ENCODE results near the gene CBFA2T2.
"Not testable (repeated sequence)": the region's sequence is repeated elsewhere in the genome, so short reads cannot be mapped to it uniquely, and the experiment has no call there.

The CBFA2T2 gene

DNA sequence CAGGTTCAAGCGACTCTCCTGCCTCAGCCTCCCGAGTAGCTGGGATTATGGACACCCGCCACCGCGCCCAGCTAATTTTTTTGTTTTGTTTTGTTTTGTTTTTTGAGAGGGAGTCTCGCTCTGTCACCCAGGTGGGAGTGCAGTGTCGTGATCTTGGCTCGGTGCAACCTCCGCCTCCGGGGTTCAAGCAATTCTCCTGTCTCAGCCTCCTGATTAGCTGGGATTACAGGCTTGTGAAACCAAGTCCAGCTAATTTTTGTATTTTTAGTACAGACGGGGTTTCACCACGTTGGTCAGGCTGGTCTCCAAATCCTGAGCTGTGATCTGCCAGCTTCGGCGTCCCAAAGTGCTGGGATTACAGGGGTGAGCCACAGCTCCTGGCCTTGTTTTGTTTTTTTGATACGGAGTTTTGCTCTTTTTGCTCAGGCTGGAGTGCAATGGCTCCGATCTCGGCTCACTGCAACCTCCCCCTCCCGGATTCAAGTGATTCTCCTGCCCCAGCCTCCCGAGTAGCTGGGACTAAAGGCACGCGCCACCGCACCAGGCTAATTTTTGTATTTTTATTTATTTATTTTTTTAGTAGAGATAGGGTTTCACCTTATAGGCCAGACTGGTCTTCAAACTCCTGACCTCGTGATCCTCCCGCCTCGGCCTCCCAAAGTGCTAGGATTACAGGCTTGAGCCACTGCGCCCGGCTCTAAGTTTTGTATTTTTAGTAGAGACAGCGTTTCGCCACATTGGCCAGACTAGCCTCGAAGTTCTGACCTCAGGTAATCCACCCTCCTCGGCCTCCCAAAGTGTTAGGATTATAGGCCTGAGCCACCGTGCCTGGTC, 1.0 kb upstream of the CBFA2T2 start:
- H3K9me3 ChIP-seq (ENCODE audit: control insufficient read depth, low read length); H3K4me1 ChIP-seq (ENCODE audit: control insufficient read depth, insufficient read depth, low read length, poor library complexity, severe bottlenecking); H3K36me3 ChIP-seq (ENCODE audit: control insufficient read depth, insufficient read depth, low read length); H3K27ac ChIP-seq (ENCODE audit: low read depth, low read length, severe bottlenecking): not testable (repeated sequence)
- 94 to 96% methylated on average over 22 to 25 of the region's 32 CpGs for WGBS, 2 experiments (ENCODE audit: insufficient coverage in 2 of 2)
- H3K4me3 ChIP-seq (ENCODE audit: extremely low read depth, insufficient read depth, low read length, poor library complexity, severe bottlenecking) = peak overlapping the region; percentile 41

- Histone ChIP-seq H3K36me3 (ENCODE audit: control insufficient read depth, insufficient read depth, low read length) (peaks cover 3% of the 10 kb centered on the region), H3K27ac (ENCODE audit: low read depth, low read length, severe bottlenecking) (peak overlapping the region; percentile 78)
- WGBS, 2 experiments (ENCODE audit: insufficient coverage in 2 of 2) = 5 to 11% methylated on average over 25 to 27 of the region's 36 CpGs
Observed at GRCh38 chr20:33489495-33490022, 337 bp upstream of the CBFA2T2 start.

GRCh38 chr20:33490934-33491656, 1.2 kb downstream of the CBFA2T2 start:
- H3K4me1 ChIP-seq (ENCODE audit: control insufficient read depth, insufficient read depth, low read length, poor library complexity, severe bottlenecking) = peaks cover 5% of the 10 kb centered on the region
- peak overlapping the region; percentile 84 for H3K4me3 ChIP-seq (ENCODE audit: extremely low read depth, insufficient read depth, low read length, poor library complexity, severe bottlenecking)
- WGBS, 2 experiments (ENCODE audit: insufficient coverage in 2 of 2) = 88 to 91% methylated on average over 3 to 7 of the region's 8 CpGs
- H3K27ac ChIP-seq (ENCODE audit: low read depth, low read length, severe bottlenecking) = no peak overlapping the region
- peaks cover 3% of the 10 kb centered on the region for H3K36me3 ChIP-seq (ENCODE audit: control insufficient read depth, insufficient read depth, low read length)
- H3K9me3 ChIP-seq (ENCODE audit: control insufficient read depth, low read length) = no peaks in the 10 kb centered on the region

More at GRCh38 chr20:33489495-33490022, 337 bp upstream of the CBFA2T2 start:
- Histone ChIP-seq H3K4me3 (ENCODE audit: extremely low read depth, insufficient read depth, low read length, poor library complexity, severe bottlenecking) (peak overlapping the region; percentile 41), H3K4me1 (ENCODE audit: control insufficient read depth, insufficient read depth, low read length, poor library complexity, severe bottlenecking) (peaks cover 5% of the 10 kb centered on the region), H3K9me3 (ENCODE audit: control insufficient read depth, low read length) (no peaks in the 10 kb centered on the region)

DNA sequence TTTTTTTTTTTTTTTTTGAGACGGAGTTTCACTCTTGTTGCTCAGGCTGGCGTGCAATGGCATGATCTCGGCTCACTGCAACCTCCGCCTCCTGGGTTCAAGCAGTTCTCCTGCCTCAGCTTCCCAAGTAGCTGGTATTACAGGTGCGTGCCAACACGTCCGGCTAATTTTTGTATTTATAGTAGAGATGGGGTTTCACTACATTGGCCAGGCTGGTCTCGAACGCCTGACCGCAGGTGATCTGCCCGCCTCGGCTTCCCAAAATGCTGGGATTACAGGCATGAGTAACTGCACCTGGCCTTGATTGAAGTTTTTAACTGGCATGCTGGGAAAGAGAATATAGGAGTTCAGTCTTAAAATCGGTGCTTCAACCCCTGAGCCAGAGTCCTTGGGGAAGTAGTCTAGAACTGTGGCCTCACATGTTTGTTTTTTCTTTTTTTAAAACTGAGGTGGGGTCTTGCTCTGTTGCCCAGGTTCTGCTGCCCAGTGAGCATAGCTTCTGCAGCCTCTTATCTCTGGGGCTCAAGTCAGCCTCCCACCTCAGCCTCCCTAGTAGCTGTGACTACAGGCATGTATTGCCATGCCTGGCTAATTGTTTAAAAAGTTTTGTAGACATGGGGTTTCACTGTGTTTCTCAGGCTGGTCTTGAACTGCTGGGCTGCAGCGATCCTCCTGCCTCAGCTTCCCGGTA, 3.3 kb downstream of the CBFA2T2 start:
- 95 to 98% methylated on average over 11 to 13 of the region's 15 CpGs for WGBS, 2 experiments (ENCODE audit: insufficient coverage in 2 of 2)
- peaks cover 5% of the 10 kb centered on the region for H3K4me1 ChIP-seq (ENCODE audit: control insufficient read depth, insufficient read depth, low read length, poor library complexity, severe bottlenecking)
- no peak overlapping the region for H3K4me3 ChIP-seq (ENCODE audit: extremely low read depth, insufficient read depth, low read length, poor library complexity, severe bottlenecking)
- H3K9me3 ChIP-seq (ENCODE audit: control insufficient read depth, low read length) = no peaks in the 10 kb centered on the region
- no peak overlapping the region for H3K27ac ChIP-seq (ENCODE audit: low read depth, low read length, severe bottlenecking)
- H3K36me3 ChIP-seq (ENCODE audit: control insufficient read depth, insufficient read depth, low read length) = peaks cover 6% of the 10 kb centered on the region

GRCh38 chr20:33496776-33497175, 6.9 kb downstream of the CBFA2T2 start:
- H3K9me3 ChIP-seq (ENCODE audit: control insufficient read depth, low read length); H3K36me3 ChIP-seq (ENCODE audit: control insufficient read depth, insufficient read depth, low read length); H3K27ac ChIP-seq (ENCODE audit: low read depth, low read length, severe bottlenecking); H3K4me1 ChIP-seq (ENCODE audit: control insufficient read depth, insufficient read depth, low read length, poor library complexity, severe bottlenecking); H3K4me3 ChIP-seq (ENCODE audit: extremely low read depth, insufficient read depth, low read length, poor library complexity, severe bottlenecking): not testable (repeated sequence)
- 98% methylated on average over 6 of the region's 6 CpGs for WGBS, 2 experiments (ENCODE audit: insufficient coverage in 2 of 2)

DNA sequence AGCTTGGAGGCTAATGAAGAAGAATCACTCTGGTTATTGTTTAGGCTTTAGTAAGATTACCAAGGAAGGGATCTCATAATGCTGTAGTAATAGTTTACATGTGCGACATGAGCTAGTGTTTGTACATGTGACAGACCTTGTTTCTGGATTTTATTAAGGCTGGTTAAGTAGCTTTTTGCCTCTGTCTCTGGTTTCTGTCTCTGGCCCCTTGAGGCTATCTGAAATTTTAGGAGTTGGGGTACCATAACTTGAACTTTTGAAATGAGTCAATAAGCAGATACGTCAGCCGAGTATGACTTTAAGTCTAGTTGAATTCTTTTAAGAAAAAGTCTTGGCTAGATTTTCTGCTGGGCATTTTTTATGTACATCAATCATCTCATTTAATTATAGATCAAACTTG, 9.5 kb downstream of the CBFA2T2 start:
- WGBS, 2 experiments (ENCODE audit: insufficient coverage in 2 of 2) = 86% methylated on average over 1 of the region's 3 CpGs; no CpG with 5 or more reads in 1 of the 2 experiments
- Histone ChIP-seq H3K4me3 (ENCODE audit: extremely low read depth, insufficient read depth, low read length, poor library complexity, severe bottlenecking) (no peak overlapping the region), H3K27ac (ENCODE audit: low read depth, low read length, severe bottlenecking) (no peak overlapping the region), H3K36me3 (ENCODE audit: control insufficient read depth, insufficient read depth, low read length) (peaks cover 3% of the 10 kb centered on the region), H3K4me1 (ENCODE audit: control insufficient read depth, insufficient read depth, low read length, poor library complexity, severe bottlenecking) (no peaks in the 10 kb centered on the region), H3K9me3 (ENCODE audit: control insufficient read depth, low read length) (no peaks in the 10 kb centered on the region)

- H3K9me3 ChIP-seq (ENCODE audit: control insufficient read depth, low read length) = no peaks in the 10 kb centered on the region
- H3K4me1 ChIP-seq (ENCODE audit: control insufficient read depth, insufficient read depth, low read length, poor library complexity, severe bottlenecking) = no peaks in the 10 kb centered on the region
- WGBS, 2 experiments (ENCODE audit: insufficient coverage in 2 of 2) = 78 to 100% methylated on average over 2 of the region's 2 CpGs
- H3K27ac ChIP-seq (ENCODE audit: low read depth, low read length, severe bottlenecking) = no peak overlapping the region
- peaks cover 3% of the 10 kb centered on the region for H3K36me3 ChIP-seq (ENCODE audit: control insufficient read depth, insufficient read depth, low read length)
- no peak overlapping the region for H3K4me3 ChIP-seq (ENCODE audit: extremely low read depth, insufficient read depth, low read length, poor library complexity, severe bottlenecking)
Observed at GRCh38 chr20:33501000-33501399, 11.1 kb downstream of the CBFA2T2 start.

DNA sequence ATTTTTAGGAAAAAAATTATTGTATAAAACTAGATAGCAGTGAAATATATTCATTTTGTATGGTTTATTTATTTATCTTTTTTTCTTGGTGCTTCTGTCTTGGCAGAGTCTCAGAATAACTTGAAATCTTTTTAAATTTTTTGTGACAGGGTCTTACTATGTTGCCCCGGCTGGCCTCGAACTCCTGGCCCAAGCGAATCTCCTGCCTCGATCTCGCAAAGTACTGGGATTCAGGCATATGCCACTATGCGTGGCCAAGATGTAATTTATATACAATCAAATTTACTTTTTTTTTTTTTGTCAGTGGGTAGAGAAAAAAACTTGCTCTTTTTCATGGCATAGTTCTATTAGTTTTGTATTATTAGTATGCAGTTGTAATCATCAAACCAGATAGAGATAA, 13.7 kb downstream of the CBFA2T2 start:
- WGBS, 2 experiments (ENCODE audit: insufficient coverage in 2 of 2) = 100% methylated on average over 3 of the region's 6 CpGs; no CpG with 5 or more reads in 1 of the 2 experiments
- Histone ChIP-seq H3K4me3 (ENCODE audit: extremely low read depth, insufficient read depth, low read length, poor library complexity, severe bottlenecking) (no peak overlapping the region), H3K4me1 (ENCODE audit: control insufficient read depth, insufficient read depth, low read length, poor library complexity, severe bottlenecking) (no peaks in the 10 kb centered on the region), H3K27ac (ENCODE audit: low read depth, low read length, severe bottlenecking) (no peak overlapping the region), H3K9me3 (ENCODE audit: control insufficient read depth, low read length) (no peaks in the 10 kb centered on the region), H3K36me3 (ENCODE audit: control insufficient read depth, insufficient read depth, low read length) (no peaks in the 10 kb centered on the region)

DNA sequence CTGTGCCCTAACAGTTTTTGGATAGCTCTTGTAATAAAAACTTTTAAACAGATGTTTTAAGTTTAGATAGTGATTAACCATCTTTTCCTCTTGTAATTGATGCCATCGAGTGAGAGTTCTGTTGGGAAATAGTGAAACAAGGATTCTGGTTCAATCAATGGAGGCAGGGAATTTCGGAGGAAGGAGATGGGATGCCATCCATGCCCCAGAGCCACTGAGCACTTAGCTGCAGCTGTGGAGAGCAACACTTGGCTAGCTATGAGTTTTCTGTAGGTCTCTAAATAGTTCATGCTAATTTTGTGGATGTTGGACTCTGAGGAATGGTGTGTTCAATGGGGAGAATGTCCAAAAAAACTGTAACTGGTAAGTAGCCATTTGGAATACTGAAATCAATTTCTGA, 16.7 kb downstream of the CBFA2T2 start:
- no peak overlapping the region for H3K27ac ChIP-seq (ENCODE audit: low read depth, low read length, severe bottlenecking)
- no peaks in the 10 kb centered on the region for H3K9me3 ChIP-seq (ENCODE audit: control insufficient read depth, low read length)
- 100% methylated on average over 1 to 2 of the region's 2 CpGs for WGBS, 2 experiments (ENCODE audit: insufficient coverage in 2 of 2)
- H3K36me3 ChIP-seq (ENCODE audit: control insufficient read depth, insufficient read depth, low read length) = no peaks in the 10 kb centered on the region
- no peak overlapping the region for H3K4me3 ChIP-seq (ENCODE audit: extremely low read depth, insufficient read depth, low read length, poor library complexity, severe bottlenecking)
- no peaks in the 10 kb centered on the region for H3K4me1 ChIP-seq (ENCODE audit: control insufficient read depth, insufficient read depth, low read length, poor library complexity, severe bottlenecking)

DNA sequence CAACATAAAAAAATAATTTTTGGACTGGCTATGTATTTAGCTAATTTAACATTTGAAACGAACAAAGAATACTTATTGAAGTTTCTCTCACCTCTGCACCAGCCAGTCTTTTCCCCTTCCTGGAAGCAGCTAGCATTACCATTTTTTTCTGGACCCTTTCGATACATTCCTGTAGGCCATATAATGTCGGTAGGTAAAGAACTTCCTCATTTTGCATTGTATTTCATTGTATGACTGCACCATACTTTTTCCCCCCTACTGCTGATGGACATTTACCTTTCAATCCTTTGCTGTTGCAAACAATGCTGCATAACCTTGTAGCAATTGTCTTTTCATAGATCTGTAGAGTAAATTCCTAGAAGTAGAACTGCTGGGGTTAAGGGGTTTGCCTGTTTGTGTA, 17.6 kb downstream of the CBFA2T2 start:
- Histone ChIP-seq H3K4me3 (ENCODE audit: extremely low read depth, insufficient read depth, low read length, poor library complexity, severe bottlenecking) (no peak overlapping the region), H3K27ac (ENCODE audit: low read depth, low read length, severe bottlenecking) (no peak overlapping the region), H3K4me1 (ENCODE audit: control insufficient read depth, insufficient read depth, low read length, poor library complexity, severe bottlenecking) (no peaks in the 10 kb centered on the region), H3K36me3 (ENCODE audit: control insufficient read depth, insufficient read depth, low read length) (no peaks in the 10 kb centered on the region), H3K9me3 (ENCODE audit: control insufficient read depth, low read length) (no peaks in the 10 kb centered on the region)
- 100% methylated on average over 1 of the region's 3 CpGs for WGBS, 2 experiments (ENCODE audit: insufficient coverage in 2 of 2)
